NT2/D1 (cell line): Measurements from ENCODE around the gene DDX11.
"Not testable (repeated sequence)": the region's sequence is repeated elsewhere in the genome, so short reads cannot be mapped to it uniquely, and the experiment has no call there.

Source experiments
- SUZ12 ChIP-seq: IDR thresholded peaks from 2 replicates; pipeline ENCODE4 v1.6.1; 2011; ENCODE audit not compliant: insufficient read length, insufficient read depth; ENCODE audit errors: extremely low read depth
- YY1 ChIP-seq: IDR thresholded peaks from 2 replicates; pipeline ENCODE4 v1.6.1; 2011; ENCODE audit not compliant: insufficient read length, insufficient read depth

GRCh38 chr12:31121022-31121728 lies 47.5 kb downstream of the DDX11 start:
- not testable (repeated sequence) for TF ChIP-seq YY1, SUZ12
